Epithelial cell of umbilical artery (primary cell): ENCODE results near the gene NAA80. TPM values are rescaled to one million over a fixed set of nuclear protein-coding genes. Genes with fewer than 3 reads are reported as not detected.

Experiments
- total RNA-seq: library from RNA; depleted of rRNA; stranded (reverse); fragments of >200 nt; gene quantifications from 2 replicates; pipeline ENCODE4 v1.2.3, GENCODE V29; 2014

Gene NAA80
- total RNA-seq = 1.7 and 2.6 TPM in 2 replicates

DNA sequence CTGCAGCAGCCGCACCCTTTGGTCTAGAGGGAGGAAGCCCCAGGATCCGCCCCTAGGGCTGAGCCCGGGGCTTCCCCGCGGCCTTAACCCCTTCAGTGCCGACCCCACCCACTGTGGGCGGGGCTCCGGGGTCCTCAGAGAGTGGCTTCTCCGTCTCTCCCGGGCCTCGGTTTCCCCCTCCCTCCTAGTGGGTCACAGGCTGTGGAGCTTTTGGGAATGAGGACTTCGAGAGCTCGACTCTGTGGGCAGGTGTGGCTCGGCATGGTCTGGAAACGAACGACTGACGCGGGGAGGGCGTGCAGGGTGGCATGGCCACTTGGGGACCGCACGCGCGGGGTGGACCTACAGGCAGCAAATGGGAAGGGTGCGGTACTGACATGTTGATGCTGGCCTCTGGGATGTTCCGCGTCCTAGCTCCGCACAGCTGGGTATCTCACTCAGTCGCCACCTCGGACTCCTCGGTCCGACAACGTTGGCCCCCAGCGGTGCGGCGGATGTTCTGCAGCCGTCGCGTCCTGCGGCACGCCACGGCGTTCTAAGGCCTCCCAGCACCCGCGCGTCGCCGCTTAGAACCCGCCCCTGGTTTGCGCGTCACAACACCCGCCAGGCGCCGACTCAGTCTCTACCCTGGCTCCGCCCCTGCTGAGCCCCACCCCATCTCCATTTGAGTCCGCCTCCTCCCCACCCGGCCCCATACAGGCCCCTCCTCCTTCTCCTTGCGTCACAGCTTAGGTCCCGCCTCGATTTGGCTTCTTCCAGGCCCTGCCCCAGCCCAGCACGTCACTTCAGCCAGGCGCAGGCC, at the start of gene NAA80, which contains the start of gene HYAL3:
Gene NAA80, minus strand, starts transcription at position 570 of the 802 bp plus-strand sequence. CDS start 1,942 bp downstream, outside the sequence.
Gene HYAL3, minus strand, starts transcription at position 570 of the 802 bp plus-strand sequence. CDS start 3,803 bp downstream, outside the sequence.

GRCh38 chr3:50345586-50346234, 46.5 kb upstream of the NAA80 start, which contains the start of gene ZMYND10:
ZMYND10 (minus strand) TSS chr3:50345732; CDS start chr3:50345579, 153 bp downstream.

DNA sequence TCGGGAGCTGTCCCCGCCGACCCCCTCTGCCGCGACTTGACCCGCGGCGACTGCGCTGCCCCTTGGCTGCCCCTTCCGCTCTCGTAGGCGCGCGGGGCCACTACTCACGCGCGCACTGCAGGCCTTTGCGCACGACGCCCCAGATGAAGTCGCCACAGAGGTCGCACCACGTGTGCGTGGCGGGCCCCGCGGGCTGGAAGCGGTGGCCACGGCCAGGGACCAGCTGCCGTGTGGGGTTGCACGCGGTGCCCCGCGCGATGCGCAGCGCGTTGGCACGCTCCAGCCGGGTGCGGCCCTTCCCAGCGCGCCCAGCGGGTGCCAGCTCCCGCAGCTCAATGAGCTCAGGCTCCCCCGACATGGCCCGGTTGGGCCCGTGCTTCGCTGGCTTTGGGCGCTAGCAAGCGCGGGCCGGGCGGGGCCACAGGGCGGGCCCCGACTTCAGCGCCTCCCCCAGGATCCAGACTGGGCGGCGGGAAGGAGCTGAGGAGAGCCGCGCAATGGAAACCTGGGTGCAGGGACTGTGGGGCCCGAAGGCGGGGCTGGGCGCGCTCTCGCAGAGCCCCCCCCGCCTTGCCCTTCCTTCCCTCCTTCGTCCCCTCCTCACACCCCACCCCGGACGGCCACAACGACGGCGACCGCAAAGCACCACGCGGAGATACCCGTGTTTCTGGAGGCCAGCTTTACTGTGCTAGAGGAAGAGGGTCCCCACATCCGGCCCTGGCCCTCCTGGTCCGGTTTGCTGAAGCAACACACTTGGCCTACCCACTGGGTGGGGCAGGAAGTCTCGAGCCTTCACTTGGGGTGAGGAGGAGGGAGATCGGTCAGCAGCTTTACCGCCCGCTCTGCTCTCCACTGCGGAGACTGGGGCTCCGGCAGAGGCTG, 41.5 kb upstream of the NAA80 start, which contains the start of gene RASSF1:
Gene RASSF1, minus strand, starts transcription at position 389 of the 882 bp plus-strand sequence. Its CDS starts 31 bp downstream, at position 358.

DNA sequence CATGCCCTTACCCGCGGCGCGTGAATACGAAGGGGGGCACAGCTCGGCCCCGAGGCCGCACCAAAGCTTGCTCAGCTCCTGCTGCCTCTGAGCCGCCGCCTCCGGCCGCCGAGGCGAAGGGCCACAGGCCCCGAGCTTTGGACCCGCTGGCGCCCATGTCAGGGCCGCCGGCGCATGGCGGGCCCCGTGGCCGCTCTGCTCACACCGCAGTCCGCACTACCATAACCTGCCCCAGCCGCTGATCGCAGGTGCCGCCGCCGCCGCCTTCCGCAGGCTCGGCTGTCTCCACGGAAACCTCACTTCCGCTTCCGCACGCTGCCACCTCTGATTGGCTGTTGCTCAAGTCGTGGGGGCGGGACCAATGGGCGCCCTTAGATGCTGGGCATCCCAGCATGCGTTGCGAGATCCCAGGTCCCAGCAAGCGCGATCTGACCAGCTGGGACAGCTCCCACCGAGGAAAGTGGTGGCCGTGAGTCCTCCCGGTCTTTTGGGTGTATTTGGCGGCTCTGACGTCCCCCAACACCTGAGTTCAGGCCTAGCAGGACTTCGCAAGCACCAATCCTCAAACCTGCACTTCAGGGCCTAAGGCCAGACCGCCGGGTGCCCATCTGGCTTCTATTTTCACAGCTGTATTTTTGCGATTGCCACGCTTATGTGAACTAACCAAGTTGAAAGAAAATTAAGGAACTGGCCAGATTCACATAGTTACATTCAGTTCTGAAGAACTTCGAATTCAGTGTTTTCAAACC, 28.9 kb upstream of the NAA80 start, which contains the start of gene TUSC2:
Gene TUSC2, minus strand, starts transcription at position 281 of the 749 bp plus-strand sequence. Its CDS starts 124 bp downstream, at position 157.

DNA sequence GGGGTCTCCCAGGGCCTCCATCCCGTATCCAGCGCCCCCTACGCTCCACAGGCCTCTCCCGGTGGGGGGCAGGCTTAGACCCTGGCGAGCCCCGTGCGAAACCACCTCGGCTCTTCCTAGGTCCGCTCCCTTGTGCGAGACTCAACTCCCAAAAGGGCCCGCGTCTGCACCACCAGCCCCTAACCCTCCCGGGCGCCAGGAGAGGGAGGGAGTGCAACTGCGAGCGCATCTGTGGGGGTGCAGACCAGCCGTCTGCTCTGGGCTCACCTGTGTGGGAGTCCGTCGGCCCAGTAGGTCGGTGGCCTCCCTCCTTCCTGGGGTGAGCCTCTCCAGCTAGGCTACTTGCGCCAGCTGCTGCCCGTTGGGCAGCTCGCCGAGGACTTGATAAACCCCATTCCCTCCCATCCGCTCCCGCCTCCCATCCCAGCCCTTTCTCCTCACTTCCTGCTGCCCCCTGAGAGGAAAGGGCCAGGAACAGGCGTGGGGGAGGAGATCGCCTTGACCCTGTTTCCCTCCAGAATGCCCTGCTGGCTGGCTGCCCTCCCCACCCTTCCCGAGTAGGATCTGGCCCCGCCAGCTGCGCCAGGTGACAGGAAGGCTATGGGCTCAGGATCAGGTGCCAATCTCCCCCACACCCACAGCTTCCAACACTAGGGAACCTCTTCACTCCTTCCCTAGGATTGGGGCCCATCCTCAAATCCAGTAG, 23.3 kb upstream of the NAA80 start, which contains the start of gene HYAL2:
Gene HYAL2, minus strand, starts transcription at position 360 of the 706 bp plus-strand sequence. CDS start 2,256 bp downstream, outside the sequence.

GRCh38 chr3:50303013-50303815, 4.0 kb upstream of the NAA80 start, which contains the start of gene HYAL1:
HYAL1 (minus strand) TSS chr3:50303574; CDS start chr3:50302956, 618 bp downstream.

DNA sequence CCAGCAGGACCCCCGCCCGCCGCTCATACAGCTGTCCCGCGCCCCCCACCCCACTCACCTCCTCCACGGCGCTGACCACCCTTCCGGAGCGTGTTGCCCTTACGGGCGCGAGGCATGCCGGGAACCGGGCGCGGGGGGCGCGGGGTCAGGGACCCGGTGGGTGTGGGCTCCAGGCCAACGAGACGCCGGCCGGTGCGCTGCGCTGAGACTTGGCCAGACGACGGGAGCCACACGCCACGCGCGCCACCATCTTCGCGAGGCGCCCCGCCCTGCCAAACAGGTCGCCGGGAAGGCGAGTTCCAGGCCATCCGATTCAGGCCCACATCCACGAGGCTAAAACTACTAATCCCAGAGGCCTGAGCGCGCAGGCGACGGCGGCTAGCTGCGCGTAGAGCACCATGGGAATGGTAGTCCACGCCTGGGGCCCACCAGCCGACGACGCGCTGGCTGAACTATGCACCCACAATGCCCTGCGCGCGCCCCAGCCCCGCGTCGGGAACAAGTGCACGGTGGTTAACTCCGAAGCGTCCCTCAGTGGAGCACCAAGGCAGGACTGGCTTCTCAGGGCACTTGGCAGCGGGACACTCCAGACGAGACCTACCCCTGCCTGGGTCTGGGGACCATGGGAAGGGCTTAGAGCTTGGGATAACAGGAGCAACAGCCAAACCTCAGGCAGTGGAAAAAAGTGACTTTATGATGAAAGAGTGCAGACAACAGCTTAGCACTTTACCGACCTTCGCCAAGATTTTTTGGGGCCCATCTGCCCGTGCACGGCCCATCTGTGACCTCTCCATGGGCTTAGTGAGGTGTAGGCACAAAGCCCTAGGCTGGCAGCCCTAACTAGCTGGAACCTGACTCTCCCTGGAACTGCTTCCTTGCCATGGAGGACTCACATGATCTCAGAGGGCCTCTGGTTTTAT, 6.8 kb downstream of the NAA80 start, which contains the start of gene IFRD2:
Gene IFRD2, minus strand, starts transcription at position 271 of the 920 bp plus-strand sequence. Its CDS starts 155 bp downstream, at position 116.

GRCh38 chr3:50278880-50279224, 20.4 kb downstream of the NAA80 start, which contains the start of gene LSMEM2:
LSMEM2 (plus strand) TSS chr3:50279087; CDS start chr3:50279114, 27 bp downstream.

GRCh38 chr3:50268703-50269451, 30.3 kb downstream of the NAA80 start, which contains the start of gene SEMA3B:
SEMA3B (plus strand) TSS chr3:50269147; CDS start chr3:50269241, 94 bp downstream.

Other genes starting within 250 kb of the NAA80 start
- gene RBM5, start 210.5 kb downstream of the NAA80 start, total RNA-seq = 93.9 and 114 TPM in 2 replicates
- 42.6 and 106 TPM in 2 replicates for gene SEMA3F, start 144.1 kb downstream of the NAA80 start, total RNA-seq
- gene GNAT1, start 107.8 kb downstream of the NAA80 start, total RNA-seq = not detected in 2 replicates
- gene SLC38A3, start 94.1 kb downstream of the NAA80 start, total RNA-seq = under 0.01 TPM in 1 of 2 replicates, not detected in the other
- gene GNAI2, start 63.2 kb downstream of the NAA80 start, total RNA-seq = 319 and 452 TPM in 2 replicates
- gene SEMA3B, start 30.3 kb downstream of the NAA80 start, total RNA-seq = 0.65 and 1.4 TPM in 2 replicates
- gene LSMEM2, start 20.3 kb downstream of the NAA80 start, total RNA-seq = not detected in 2 replicates
- 107 and 139 TPM in 2 replicates for gene IFRD2, start 7.0 kb downstream of the NAA80 start, total RNA-seq
- gene HYAL3, start within 50 bp of the NAA80 start, total RNA-seq = 5.2 and 6.2 TPM in 2 replicates
- gene HYAL1, start 4.2 kb upstream of the NAA80 start, total RNA-seq = 0.65 and 1.4 TPM in 2 replicates
- 382 and 404 TPM in 2 replicates for gene HYAL2, start 23.3 kb upstream of the NAA80 start, total RNA-seq
- gene TUSC2, start 28.8 kb upstream of the NAA80 start, total RNA-seq = 23.1 and 36.0 TPM in 2 replicates
- 16.7 and 16.9 TPM in 2 replicates for gene RASSF1, start 41.4 kb upstream of the NAA80 start, total RNA-seq
- 0.15 and 0.32 TPM in 2 replicates for gene ZMYND10, start 46.3 kb upstream of the NAA80 start, total RNA-seq
- gene NPRL2, start 51.4 kb upstream of the NAA80 start, total RNA-seq = 18.7 and 20.8 TPM in 2 replicates
- gene CYB561D2, start 51.5 kb upstream of the NAA80 start, total RNA-seq = 26.6 and 29.2 TPM in 2 replicates
- 33.6 and 41.6 TPM in 2 replicates for gene TMEM115, start 60.1 kb upstream of the NAA80 start, total RNA-seq
- not detected in 2 replicates for gene CACNA2D2, start 204.2 kb upstream of the NAA80 start, total RNA-seq